ENCODE measurements around the gene ADPRM. TPM values are rescaled to one million over a fixed set of nuclear protein-coding genes. Genes with fewer than 3 reads are reported as not detected.

ADPRM gene
- total RNA-seq, 1 experiment from 2014 or later, result 7.4 TPM

DNA sequence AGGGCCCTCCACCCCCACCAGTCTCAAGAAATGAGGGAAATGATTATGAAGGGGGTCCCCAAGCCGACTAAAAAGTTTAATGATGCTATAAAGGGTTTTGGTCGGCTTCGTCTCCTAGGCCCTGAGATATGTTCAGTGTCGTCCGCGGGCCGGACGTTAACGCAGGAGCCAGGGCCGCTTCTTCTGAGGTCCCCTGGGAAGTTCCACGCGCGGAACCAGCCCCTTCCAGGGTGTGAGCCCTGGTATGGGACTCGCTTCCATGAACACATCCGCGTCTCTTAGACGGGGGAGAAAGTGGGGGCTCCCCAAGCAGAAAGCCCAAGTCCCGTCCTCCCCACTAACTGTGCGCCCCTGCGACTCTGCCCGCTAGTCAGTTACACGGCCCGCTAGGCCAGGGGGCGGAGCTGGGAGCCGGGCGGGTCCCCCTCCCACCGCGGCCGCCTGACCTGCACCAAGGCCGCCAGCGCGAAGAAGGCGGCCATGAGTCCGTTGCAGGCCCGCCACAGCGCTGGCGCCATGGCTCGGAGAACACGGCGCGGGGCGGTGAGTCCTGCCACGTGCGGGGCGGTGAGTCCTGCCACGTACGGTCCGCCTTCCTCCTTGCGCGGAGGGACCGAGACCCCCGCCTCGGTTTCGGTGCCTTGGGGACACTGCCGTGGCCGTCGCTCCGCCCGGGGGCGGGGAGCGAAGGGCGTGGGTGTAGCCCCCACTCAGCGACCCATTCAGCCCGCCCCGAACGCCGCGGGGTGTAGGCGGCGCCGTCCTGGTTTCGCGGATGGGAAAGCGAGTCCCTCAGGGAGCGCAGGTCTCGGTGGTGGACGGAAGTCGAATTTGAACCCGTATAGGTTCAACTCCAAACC lies 32.2 kb downstream of the ADPRM start, which contains the start of gene TMEM220 (continued):
- TF ChIP-seq, protein P1, sequence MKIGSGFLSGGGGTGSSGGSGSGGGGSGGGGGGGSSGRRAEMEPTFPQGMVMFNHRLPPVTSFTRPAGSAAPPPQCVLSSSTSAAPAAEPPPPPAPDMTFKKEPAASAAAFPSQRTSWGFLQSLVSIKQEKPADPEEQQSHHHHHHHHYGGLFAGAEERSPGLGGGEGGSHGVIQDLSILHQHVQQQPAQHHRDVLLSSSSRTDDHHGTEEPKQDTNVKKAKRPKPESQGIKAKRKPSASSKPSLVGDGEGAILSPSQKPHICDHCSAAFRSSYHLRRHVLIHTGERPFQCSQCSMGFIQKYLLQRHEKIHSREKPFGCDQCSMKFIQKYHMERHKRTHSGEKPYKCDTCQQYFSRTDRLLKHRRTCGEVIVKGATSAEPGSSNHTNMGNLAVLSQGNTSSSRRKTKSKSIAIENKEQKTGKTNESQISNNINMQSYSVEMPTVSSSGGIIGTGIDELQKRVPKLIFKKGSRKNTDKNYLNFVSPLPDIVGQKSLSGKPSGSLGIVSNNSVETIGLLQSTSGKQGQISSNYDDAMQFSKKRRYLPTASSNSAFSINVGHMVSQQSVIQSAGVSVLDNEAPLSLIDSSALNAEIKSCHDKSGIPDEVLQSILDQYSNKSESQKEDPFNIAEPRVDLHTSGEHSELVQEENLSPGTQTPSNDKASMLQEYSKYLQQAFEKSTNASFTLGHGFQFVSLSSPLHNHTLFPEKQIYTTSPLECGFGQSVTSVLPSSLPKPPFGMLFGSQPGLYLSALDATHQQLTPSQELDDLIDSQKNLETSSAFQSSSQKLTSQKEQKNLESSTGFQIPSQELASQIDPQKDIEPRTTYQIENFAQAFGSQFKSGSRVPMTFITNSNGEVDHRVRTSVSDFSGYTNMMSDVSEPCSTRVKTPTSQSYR (CRISPR knock-in tag; IDR thresholded peaks at IDR 0.05), result peak; percentile 53; the same call in 1 of the 2 replicates
- TF ChIP-seq, protein P2, sequence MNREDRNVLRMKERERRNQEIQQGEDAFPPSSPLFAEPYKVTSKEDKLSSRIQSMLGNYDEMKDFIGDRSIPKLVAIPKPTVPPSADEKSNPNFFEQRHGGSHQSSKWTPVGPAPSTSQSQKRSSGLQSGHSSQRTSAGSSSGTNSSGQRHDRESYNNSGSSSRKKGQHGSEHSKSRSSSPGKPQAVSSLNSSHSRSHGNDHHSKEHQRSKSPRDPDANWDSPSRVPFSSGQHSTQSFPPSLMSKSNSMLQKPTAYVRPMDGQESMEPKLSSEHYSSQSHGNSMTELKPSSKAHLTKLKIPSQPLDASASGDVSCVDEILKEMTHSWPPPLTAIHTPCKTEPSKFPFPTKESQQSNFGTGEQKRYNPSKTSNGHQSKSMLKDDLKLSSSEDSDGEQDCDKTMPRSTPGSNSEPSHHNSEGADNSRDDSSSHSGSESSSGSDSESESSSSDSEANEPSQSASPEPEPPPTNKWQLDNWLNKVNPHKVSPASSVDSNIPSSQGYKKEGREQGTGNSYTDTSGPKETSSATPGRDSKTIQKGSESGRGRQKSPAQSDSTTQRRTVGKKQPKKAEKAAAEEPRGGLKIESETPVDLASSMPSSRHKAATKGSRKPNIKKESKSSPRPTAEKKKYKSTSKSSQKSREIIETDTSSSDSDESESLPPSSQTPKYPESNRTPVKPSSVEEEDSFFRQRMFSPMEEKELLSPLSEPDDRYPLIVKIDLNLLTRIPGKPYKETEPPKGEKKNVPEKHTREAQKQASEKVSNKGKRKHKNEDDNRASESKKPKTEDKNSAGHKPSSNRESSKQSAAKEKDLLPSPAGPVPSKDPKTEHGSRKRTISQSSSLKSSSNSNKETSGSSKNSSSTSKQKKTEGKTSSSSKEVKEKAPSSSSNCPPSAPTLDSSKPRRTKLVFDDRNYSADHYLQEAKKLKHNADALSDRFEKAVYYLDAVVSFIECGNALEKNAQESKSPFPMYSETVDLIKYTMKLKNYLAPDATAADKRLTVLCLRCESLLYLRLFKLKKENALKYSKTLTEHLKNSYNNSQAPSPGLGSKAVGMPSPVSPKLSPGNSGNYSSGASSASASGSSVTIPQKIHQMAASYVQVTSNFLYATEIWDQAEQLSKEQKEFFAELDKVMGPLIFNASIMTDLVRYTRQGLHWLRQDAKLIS (CRISPR knock-in tag; IDR thresholded peaks at IDR 0.05; ENCODE audit: borderline replicate concordance), result no peak
- TF ChIP-seq NFE2L1 (CRISPR knock-in tag; IDR thresholded peaks at IDR 0.05) (peak; percentile 59; the same call in 1 of the 2 replicates), ZNF219 (CRISPR knock-in tag; IDR thresholded peaks at IDR 0.05; ENCODE audit: borderline replicate concordance) (0 out of 2 replicates have a peak, but pooled peaks have one; percentile 59), SP1 (CRISPR knock-in tag; conservative IDR thresholded peaks at IDR 0.05) (peak; percentile 78), NR3C1 (CRISPR knock-in tag; conservative IDR thresholded peaks at IDR 0.05; ENCODE audit: low read depth) (0 out of 2 replicates have a peak, but pooled peaks have one; percentile 31), GABPB1 (CRISPR knock-in tag; IDR thresholded peaks at IDR 0.05) (0 out of 2 replicates have a peak, but pooled peaks have one; percentile 59), FOXP1 (CRISPR knock-in tag; IDR thresholded peaks at IDR 0.05; ENCODE audit: borderline replicate concordance) (peak; percentile 85; the same call in 1 of the 2 replicates), PRRX2 (CRISPR knock-in tag; IDR thresholded peaks at IDR 0.05) (no peak), ZNF416 (CRISPR knock-in tag; IDR thresholded peaks at IDR 0.05) (peak; percentile 67; the same call in 1 of the 2 replicates), ETV6 (CRISPR knock-in tag; IDR thresholded peaks at IDR 0.05) (peak; percentile 61; the same call in 1 of the 2 replicates), GTF2I (CRISPR knock-in tag; conservative IDR thresholded peaks at IDR 0.05) (no peak), CREM (CRISPR knock-in tag; IDR thresholded peaks at IDR 0.05) (no peak), ZNF138 (CRISPR knock-in tag; conservative IDR thresholded peaks at IDR 0.05) (peak; percentile 76; the same call in 1 of the 2 replicates), IRF2 (CRISPR knock-in tag; IDR thresholded peaks at IDR 0.05; ENCODE audit: borderline replicate concordance, low read depth) (no peak), ZNF671 (CRISPR knock-in tag; IDR thresholded peaks at IDR 0.05) (no peak; the same call in 1 of the 2 replicates)
- TF ChIP-seq, protein P3, sequence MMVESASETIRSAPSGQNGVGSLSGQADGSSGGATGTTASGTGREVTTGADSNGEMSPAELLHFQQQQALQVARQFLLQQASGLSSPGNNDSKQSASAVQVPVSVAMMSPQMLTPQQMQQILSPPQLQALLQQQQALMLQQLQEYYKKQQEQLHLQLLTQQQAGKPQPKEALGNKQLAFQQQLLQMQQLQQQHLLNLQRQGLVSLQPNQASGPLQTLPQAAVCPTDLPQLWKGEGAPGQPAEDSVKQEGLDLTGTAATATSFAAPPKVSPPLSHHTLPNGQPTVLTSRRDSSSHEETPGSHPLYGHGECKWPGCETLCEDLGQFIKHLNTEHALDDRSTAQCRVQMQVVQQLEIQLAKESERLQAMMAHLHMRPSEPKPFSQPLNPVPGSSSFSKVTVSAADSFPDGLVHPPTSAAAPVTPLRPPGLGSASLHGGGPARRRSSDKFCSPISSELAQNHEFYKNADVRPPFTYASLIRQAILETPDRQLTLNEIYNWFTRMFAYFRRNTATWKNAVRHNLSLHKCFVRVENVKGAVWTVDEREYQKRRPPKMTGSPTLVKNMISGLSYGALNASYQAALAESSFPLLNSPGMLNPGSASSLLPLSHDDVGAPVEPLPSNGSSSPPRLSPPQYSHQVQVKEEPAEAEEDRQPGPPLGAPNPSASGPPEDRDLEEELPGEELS (CRISPR knock-in tag; IDR thresholded peaks at IDR 0.05), result peak; percentile 88
- TF ChIP-seq, protein P4, sequence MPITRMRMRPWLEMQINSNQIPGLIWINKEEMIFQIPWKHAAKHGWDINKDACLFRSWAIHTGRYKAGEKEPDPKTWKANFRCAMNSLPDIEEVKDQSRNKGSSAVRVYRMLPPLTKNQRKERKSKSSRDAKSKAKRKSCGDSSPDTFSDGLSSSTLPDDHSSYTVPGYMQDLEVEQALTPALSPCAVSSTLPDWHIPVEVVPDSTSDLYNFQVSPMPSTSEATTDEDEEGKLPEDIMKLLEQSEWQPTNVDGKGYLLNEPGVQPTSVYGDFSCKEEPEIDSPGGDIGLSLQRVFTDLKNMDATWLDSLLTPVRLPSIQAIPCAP (CRISPR knock-in tag; IDR thresholded peaks at IDR 0.05), result peak; percentile 57; the same call in 1 of the 2 replicates
- TF ChIP-seq, protein P5, sequence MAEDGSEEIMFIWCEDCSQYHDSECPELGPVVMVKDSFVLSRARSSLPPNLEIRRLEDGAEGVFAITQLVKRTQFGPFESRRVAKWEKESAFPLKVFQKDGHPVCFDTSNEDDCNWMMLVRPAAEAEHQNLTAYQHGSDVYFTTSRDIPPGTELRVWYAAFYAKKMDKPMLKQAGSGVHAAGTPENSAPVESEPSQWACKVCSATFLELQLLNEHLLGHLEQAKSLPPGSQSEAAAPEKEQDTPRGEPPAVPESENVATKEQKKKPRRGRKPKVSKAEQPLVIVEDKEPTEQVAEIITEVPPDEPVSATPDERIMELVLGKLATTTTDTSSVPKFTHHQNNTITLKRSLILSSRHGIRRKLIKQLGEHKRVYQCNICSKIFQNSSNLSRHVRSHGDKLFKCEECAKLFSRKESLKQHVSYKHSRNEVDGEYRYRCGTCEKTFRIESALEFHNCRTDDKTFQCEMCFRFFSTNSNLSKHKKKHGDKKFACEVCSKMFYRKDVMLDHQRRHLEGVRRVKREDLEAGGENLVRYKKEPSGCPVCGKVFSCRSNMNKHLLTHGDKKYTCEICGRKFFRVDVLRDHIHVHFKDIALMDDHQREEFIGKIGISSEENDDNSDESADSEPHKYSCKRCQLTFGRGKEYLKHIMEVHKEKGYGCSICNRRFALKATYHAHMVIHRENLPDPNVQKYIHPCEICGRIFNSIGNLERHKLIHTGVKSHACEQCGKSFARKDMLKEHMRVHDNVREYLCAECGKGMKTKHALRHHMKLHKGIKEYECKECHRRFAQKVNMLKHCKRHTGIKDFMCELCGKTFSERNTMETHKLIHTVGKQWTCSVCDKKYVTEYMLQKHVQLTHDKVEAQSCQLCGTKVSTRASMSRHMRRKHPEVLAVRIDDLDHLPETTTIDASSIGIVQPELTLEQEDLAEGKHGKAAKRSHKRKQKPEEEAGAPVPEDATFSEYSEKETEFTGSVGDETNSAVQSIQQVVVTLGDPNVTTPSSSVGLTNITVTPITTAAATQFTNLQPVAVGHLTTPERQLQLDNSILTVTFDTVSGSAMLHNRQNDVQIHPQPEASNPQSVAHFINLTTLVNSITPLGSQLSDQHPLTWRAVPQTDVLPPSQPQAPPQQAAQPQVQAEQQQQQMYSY (CRISPR knock-in tag; IDR thresholded peaks at IDR 0.05), result 0 out of 2 replicates have a peak, but pooled peaks have one; percentile 27
- TF ChIP-seq, protein P6, sequence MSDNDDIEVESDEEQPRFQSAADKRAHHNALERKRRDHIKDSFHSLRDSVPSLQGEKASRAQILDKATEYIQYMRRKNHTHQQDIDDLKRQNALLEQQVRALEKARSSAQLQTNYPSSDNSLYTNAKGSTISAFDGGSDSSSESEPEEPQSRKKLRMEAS (CRISPR knock-in tag; IDR thresholded peaks at IDR 0.05), result peak; percentile 87
- TF ChIP-seq, protein P7, sequence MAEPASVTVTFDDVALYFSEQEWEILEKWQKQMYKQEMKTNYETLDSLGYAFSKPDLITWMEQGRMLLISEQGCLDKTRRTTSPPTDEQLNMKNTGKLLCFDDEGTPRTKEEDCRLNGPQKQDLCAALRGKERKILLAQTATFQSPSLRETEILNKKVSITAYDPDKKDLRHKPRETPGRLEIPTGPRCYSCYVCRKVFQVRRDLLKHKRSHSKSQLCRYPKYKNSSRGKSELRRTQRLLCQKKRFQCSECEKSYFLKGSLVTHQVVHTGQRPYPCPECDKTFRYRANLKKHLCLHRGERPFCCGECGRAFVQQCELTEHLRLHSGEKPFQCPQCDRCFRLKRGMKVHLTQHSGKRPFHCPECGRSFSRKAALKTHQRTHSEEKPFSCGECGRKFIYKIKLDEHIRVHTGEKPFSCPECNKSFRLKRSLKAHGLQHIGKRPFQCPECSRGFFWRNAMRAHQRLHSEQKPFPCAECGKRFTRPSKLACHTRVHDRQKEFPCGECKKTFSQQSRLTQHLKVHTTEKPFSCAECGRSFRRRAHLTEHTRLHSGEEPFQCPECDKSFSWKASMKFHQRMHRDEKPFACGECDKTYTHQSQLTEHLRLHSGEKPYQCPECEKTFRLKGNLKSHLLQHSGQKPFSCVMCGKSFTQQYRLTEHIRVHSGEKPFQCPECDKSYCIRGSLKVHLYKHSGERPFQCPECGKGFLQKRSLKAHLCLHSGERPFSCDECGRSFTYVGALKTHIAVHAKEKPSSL (CRISPR knock-in tag; conservative IDR thresholded peaks at IDR 0.05), result no peak

Measured in WTC11 (cell line).